ENCODE results near the gene MYO1E.
"Not testable (repeated sequence)": the region's sequence is repeated elsewhere in the genome, so short reads cannot be mapped to it uniquely, and the experiment has no call there.

MYO1E gene

DNA sequence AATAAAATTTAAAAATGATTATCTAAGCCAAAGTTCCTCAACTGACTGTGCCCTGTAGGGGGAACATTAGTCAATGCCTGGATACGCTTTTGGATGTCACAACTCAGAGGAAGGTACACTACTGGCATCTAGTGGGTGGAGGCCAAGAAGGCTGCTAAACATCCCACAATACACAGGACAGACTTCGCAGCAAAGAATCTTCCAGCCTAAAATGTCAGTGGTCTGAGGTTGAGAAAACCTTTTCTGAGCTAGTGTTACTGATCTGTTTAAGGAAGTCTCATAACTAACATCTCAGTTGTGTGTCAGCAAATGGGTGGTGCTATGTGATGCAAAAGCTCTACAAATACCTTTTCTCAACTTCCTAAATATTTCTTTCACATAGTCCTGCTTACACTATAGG lies 186.9 kb downstream of the MYO1E start:
- DNase-seq: no peak

GRCh38 chr15:59180945-59181600 lies 191.6 kb downstream of the MYO1E start:
- no peak for DNase-seq

- no peak for DNase-seq
These were observed 193.0 kb downstream of the MYO1E start for GRCh38 chr15:59179717-59180116.

DNA sequence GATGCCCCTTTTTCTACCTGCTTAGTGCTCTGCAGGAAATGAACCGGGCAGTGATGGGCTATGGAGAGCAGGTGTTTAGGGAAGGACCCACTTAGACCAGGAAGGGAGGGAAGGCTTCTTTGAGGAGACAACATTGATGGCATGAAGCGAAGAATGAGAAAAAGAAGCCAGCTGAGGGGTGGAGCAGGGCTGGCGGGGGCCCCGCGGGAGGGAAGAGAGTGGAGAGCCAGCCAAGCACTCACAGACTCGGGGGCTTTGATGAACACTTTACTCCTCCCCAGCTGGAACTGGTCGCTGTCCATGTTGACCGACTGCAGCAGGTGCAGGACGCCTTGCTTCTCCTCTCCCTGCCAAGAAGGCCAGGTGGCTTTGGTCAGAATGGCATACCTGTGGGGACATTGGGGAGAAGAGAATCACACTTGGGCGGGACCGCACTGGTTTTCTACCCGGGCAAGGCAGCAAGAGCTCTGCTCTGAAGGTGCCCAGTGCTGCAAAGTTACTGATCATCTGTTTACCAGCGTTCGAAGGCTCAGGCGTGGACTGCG lies 194.4 kb downstream of the MYO1E start:
- DNase-seq: no peak

GRCh38 chr15:59177317-59177660 lies 195.4 kb downstream of the MYO1E start:
- peak in 1 of 2 experiments; percentile 24 for DNase-seq

DNA sequence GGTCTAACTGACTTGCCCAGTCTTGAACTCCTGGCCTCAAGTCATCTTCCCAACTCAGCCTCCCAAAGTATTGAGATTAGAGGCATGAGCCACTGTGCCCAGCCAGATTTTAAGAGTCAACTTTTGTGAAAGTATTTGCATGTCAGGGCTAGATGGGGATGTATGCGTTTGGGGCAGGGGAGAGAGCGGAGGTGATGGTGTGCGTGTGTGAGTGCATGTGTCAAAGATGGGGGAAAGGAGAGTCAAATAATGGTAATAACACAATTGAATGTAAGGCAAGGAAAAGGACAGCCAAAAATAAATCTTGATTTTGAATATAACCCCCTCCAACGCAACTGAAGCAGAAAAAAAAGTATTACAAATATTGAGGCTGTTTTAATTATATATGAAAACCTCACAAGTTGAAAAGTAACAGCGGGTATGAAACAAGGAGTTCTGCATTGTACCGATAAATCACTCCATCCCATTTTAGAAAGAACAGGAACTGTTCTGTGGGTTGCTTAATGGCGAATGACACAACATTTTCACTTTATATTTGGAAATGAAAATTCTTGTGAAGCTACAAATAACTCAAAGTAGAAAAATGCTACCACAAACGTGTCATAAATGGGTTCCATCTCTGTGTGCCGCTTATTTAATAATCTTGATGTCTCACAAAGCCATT lies 195.9 kb downstream of the MYO1E start:
- DNase-seq: no peak

- peak; percentile 61 to 70 for DNase-seq
These were observed 197.5 kb downstream of the MYO1E start for GRCh38 chr15:59174835-59175831.

- no peak for DNase-seq
These were observed 198.4 kb downstream of the MYO1E start for GRCh38 chr15:59174151-59174834.

DNA sequence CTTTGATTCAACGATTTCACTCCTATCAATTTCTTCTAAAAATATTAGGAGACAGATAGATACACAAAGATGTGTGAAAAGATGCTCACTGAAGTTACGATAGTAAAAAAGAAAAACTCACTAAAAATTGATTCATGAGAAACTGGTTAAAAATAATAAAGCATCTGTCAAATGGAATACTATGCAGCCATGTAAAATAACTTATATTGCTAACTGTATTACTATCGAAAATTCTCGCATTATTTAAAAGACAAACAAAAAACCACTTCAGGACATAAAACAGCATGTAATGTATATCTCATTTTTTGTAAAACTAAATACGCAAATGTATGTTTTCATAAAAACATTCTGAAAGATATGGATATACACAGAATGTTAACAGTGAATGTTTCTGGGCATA lies 199.5 kb downstream of the MYO1E start:
- no peak for DNase-seq

- no peak for DNase-seq
These were observed 200.3 kb downstream of the MYO1E start for GRCh38 chr15:59172289-59172901.

- no peak for DNase-seq
These were observed 201.6 kb downstream of the MYO1E start for GRCh38 chr15:59171067-59171397.

DNA sequence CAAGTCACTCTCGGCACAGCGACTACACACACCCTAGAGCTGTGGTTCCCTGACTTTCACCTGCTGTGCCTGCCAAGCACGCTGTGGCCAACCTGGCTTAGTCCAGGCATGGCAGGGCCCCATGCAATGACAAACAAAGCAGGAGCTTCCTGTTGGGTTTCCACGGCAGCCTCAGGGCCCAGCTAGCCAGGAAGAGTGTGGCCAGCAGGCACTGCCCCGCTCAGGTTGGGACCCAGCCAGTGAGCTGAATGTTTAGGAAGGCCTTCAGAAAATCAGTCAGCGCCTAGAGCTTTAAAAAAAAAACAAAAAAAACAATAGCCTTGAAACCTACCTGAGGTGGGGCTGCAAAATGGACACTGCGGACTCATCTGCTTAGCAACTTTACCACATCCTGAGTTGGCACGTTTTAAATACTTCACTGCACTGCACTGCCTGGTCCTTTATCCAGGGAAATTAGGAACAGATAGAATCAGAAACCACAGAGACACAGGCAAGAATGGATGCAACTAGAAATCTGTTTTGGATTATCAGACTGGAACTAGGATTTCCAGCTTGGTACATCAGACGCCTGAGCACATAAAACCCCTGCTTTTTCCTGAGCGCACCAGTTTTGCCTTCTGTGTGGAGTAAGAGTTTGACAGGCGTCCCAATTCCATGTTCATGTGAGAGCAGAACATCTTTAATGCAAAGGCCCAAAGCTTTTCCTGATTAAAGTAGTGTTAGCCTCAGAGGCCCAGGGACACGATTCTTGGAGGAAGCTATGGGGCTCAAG lies 202.2 kb downstream of the MYO1E start:
- no peak for DNase-seq

DNA sequence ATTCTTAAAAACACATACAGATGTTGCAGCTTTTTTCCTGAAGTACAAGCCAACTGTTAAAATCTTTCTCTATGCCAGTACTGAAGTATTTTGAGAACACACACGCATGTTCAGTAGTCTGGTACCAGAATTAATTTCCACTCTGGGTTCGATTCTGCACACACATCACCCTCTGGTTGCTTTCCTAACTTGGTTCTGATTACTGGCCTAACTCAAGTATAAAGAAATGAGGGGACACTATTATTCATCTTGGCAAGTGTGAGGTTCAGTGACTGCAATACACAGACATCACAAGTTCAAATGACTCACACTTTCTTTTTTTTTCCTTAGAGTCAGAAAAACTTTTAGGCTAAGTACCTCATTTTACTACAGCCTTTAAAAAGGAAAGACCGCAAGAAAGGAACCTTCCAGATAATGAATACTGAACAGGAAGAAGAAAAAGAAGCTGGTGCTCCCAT lies 203.4 kb downstream of the MYO1E start:
- DNase-seq: no peak

GRCh38 chr15:59168536-59168935 lies 204.1 kb downstream of the MYO1E start:
- no peak for DNase-seq

- DNase-seq: no peak
These were observed 205.9 kb downstream of the MYO1E start for GRCh38 chr15:59166601-59167265.

GRCh38 chr15:59166166-59166565 lies 206.5 kb downstream of the MYO1E start:
- DNase-seq: no peak

GRCh38 chr15:59165726-59166125 lies 206.9 kb downstream of the MYO1E start:
- DNase-seq: no peak

DNA sequence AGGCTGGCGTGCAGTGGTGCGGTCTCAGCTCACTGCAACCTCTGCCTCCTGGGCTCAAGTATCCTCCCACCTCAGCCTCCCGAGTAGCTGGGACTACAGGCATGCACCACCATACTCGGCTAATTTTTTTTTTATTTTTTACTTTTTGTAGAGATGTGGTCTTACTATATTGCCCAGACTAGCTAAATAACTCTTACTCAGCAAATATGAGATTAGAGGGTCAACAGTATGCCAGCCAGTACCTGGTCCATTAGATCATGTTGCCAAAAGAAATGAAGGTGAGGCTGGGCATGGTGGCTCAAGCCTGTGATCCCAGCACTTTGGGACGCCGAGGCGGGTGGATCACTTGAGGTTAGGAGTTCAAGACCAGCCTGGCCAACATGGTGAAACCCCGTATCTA lies 210.6 kb downstream of the MYO1E start:
- not testable (repeated sequence) for DNase-seq

- peak; percentile 47 to 50 for DNase-seq
These were observed 211.6 kb downstream of the MYO1E start for GRCh38 chr15:59160880-59161593.

- DNase-seq: no peak
These were observed 213.5 kb downstream of the MYO1E start for GRCh38 chr15:59159210-59159609.

Measured in activated T-cell treated with anti-CD3 and anti-CD28 coated beads, Interleukin-2, amount 50 U/mL, for 48 hours (primary cell).